Activated CD4-positive, CD25-positive, alpha-beta regulatory T cell treated with anti-CD3 and anti-CD28 coated beads, Interleukin-2, amount 50 U/mL, for 72 hours (primary cell): Measurements from ENCODE around the gene HCST.
A peak's percentile ranks its signal among the peaks of the same experiment; 100 is the strongest.
"Not testable (repeated sequence)": the region's sequence is repeated elsewhere in the genome, so short reads cannot be mapped to it uniquely, and the experiment has no call there.

Source experiments
- DNase-seq: peaks from one replicate; pipeline ENCODE4 v3.0.0; 2021

HCST gene, protein sequence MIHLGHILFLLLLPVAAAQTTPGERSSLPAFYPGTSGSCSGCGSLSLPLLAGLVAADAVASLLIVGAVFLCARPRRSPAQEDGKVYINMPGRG

DNA sequence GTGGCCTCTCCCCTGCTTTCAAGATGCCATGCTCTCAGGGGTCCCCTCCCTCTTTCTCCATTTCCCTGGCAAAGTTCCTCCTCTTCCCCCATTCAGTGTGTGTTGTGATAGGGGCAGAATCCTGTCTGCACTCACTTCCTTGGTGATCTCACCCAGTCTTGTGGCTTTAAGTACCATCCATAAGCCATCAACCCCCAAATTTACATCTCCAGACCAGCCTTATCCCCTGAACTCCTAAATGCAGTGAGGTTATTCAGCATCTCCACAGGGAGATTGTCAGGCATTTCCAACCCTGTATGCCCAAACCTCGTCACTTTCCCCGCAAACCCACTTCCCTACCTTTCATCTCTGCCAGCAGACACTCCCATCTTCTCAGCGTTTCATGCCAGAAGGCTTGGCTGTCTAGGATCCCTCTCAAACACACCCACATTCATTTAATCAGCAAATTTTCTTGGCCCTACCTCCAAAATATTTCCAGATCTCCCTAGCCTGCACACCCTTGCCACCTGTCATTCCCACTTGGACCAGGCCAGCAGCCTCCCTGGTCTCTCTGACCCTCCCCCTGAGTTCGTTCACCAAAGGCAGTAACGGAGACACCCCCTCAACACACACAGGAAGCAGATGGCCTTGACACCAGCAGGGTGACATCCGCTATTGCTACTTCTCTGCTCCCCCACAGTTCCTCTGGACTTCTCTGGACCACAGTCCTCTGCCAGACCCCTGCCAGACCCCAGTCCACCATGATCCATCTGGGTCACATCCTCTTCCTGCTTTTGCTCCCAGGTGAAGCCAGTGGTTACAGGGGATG lies at the start of gene HCST:
TSS of gene HCST (plus strand) at position 676 of the 808 bp plus-strand sequence. CDS start at position 741, 65 bp downstream.
- no peak for DNase-seq

DNA sequence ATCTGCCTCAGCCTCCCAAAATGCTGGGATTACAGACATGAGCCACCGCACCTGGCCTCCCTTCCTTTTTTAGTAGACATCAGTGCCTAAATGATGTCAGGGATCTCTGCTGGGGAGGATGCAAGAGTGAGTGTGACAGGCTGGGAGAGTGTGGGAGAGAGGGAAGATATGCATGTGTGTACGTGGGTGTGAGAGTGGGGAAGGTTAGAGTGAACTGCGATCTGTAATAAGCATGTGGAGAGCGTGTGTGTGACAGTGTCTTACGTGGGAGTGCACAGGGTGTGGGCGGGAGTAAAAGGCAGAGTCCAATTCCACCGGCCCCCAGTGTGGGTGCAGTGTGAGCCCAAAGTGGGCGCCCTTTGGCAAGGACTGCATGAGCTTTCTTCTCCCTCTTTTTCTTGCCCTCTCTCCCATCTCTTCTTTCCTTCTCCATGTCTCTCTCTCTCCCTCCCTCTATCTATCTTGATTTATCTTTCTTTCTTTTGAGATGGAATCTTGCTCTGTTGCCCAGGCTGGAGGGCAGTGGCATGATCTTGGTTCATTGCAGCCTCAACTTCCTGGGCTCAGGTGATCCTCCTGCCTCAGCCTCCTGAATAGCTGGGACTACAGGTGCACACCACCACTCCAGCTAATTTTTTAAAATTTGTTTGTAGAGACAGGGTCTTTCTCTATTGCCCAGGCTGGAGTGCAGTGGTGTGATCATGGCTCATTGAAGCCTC lies 49.1 kb upstream of the HCST start:
- DNase-seq: no peak

DNA sequence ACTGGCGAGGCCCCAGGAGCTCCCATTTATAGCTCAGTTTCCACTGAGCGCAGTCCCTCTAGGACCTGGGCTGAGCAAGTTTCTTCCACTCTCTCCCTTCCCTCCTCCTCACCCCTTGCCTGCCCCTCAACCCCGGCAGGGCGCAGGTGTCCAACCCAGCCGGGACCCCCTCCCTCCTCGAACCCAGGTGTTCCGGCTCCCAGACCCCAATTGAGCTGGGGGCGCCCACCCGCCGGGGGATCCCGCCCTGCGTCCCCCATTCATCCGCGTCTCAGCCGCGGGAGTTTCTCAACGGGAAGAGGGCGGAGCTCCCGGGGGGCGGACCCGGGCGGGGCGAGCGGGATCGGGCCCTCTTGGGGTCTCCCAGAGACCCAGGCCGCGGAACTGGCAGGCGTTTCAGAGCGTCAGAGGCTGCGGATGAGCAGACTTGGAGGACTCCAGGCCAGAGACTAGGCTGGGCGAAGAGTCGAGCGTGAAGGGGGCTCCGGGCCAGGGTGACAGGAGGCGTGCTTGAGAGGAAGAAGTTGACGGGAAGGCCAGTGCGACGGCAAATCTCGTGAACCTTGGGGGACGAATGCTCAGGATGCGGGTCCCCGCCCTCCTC lies 45.7 kb upstream of the HCST start, which contains the start of gene KIRREL2:
TSS of gene KIRREL2 (plus strand) at position 366 of the 604 bp plus-strand sequence. CDS start at position 575, 209 bp downstream.
- DNase-seq: no peak

DNA sequence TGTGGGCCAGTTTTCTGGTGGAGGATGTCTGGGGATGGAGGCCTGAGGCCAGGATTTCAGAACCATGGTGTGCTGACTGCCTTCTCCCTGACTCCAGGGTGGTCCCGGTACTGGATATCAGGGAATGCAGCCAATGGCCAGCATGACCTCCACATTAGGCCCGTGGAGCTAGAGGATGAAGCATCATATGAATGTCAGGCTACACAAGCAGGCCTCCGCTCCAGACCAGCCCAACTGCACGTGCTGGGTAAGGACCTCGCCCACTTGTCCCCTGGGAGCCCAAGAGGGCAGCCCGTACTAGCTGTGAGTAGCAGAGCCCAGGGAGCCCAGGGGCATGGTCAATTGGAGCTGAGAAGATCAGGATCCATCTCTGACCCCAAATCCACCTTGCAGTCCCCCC lies 44.0 kb upstream of the HCST start:
- no peak for DNase-seq

DNA sequence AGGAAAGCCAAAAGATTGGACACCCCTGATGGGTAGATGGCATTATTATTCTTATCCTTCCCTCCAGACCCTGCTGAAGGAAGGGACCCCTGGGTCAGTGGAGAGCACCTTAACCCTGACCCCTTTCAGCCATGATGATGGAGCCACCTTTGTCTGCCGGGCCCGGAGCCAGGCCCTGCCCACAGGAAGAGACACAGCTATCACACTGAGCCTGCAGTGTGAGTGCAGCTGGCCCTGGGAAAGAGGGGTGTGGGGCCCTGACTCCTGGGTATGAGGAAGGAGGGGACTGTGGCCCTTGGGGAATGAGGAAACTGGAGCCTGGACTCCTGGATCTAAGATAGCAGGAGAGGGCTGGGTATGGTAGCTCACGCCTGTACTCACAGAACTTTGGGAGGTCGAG lies 42.9 kb upstream of the HCST start:
- no peak for DNase-seq

DNA sequence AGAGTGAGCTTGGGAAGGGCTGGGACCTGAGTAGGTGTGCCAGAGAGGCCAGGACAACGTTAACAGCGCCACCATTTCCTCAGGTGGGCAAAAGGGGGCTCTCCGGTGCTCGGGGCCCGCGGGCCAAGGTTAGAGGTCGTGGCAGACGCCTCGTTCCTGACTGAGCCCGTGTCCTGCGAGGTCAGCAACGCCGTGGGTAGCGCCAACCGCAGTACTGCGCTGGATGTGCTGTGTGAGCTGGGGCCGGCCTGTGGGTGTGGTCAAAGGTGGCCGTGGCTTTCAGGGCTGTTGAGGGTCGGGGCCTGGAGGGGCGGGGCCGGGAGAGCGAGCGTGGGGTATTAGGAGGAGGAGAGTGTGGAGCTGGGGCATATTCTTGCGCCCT lies 41.9 kb upstream of the HCST start:
- DNase-seq: no peak

DNA sequence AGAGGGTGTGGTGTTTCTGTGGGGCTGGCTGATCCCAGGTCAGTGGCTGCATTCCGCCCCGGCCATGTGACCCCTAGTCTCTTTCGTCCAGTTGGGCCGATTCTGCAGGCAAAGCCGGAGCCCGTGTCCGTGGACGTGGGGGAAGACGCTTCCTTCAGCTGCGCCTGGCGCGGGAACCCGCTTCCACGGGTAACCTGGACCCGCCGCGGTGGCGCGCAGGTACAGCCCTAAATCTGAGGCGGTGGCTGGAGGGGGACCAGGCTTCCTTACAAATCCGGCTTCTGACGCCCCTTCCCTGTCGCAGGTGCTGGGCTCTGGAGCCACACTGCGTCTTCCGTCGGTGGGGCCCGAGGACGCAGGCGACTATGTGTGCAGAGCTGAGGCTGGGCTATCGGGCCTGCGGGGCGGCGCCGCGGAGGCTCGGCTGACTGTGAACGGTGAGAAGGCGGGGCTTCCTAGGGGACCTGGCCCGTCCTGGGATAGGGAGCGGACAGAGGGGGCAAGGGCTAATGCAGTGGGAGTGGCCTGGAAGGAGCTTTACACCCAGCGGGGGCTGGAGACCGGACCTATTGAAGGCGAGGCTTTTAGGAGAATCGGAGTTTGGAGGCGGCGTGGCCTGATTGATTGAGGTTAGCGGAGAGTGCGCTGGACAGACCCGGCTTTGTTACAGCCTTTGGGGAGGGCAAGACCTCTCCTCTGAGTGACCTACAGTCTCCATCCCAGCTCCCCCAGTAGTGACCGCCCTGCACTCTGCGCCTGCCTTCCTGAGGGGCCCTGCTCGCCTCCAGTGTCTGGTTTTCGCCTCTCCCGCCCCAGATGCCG lies 41.3 kb upstream of the HCST start:
- DNase-seq: no peak

DNA sequence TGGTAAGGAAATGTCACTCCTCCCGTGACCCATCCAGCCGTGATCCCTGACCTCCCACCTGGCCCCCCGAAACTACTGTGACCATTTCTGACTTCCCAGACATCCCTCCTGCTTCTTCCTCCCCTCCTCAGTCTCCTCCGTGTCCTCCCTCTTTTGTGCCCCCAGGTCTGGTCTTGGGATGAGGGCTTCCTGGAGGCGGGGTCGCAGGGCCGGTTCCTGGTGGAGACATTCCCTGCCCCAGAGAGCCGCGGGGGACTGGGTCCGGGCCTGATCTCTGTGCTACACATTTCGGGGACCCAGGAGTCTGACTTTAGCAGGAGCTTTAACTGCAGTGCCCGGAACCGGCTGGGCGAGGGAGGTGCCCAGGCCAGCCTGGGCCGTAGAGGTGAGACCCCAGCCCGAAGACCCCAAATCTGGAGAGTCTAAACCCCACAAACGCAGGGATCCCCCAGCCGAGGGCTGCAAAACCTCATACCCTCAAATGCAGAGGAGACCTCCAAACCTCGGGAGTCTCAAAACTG lies 40.6 kb upstream of the HCST start:
- DNase-seq: no peak

DNA sequence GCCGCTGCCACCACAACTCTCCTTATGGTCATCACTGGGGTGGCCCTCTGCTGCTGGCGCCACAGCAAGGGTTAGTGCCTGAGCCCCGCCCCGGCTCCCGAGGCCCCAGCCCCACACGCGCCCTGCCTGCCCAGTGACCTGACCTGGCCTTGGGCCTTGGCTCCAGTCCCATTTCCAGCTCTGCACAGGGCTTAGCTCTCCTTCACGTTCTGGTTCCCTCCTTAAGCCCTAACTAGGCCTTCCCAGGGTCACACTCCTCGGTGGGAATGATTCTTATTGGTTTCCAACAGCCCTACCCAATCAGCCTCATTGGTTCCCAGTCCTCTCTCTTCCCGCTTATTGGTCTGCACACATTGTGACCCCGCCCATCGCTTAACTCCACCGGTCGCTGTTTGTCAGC lies 39.8 kb upstream of the HCST start:
- no peak for DNase-seq

DNA sequence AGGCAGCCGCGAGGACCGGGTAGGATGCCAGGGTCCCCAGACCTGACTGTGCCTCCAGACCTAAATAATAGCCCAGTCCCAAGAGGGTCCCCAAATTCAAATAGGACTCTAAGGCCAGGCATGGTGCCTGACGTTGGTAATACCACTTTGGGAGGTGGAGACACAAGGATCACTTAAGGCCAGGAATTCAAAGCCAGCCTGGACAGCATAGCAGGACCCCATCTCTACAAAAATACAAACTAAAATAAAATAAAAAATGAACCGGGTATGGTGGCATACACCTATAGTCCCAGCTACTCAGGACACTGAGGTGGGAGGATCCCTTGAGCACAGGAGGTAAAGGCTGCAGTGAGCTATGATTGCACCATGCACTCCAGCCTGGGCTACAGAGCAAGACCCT lies 39.3 kb upstream of the HCST start:
- DNase-seq: no peak

DNA sequence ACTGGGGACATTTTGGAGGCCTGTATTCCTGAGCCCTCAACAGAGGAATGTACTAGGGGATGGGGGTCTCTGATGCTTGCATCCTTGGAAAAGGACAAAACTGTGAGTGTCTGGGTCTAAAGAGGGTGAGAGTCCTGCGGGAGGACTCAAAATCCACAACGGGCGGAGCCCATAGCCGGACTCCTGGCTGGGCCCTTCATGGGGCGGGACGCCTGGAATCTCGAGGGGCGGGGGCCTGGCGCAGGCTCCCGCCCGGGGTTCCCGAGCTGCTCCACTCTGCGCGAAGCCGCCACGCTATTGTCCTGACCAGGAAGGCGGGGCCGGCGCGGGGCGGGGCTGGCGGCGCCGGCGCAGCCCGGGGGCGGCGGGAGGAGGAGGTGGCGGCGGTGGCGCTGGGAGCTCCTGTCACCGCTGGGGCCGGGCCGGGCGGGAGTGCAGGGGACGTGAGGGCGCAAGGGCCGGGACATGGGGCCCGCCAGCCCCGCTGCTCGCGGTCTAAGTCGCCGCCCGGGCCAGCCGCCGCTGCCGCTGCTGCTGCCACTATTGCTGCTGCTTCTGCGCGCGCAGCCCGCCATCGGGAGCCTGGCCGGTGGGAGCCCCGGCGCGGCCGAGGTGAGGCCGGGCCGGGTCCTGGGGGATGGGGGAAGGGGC lies 34.0 kb upstream of the HCST start, which contains the start of gene APLP1:
TSS of gene APLP1 (plus strand) at position 403 of the 651 bp plus-strand sequence. CDS start at position 466, 63 bp downstream.
- peak; percentile 74 for DNase-seq

DNA sequence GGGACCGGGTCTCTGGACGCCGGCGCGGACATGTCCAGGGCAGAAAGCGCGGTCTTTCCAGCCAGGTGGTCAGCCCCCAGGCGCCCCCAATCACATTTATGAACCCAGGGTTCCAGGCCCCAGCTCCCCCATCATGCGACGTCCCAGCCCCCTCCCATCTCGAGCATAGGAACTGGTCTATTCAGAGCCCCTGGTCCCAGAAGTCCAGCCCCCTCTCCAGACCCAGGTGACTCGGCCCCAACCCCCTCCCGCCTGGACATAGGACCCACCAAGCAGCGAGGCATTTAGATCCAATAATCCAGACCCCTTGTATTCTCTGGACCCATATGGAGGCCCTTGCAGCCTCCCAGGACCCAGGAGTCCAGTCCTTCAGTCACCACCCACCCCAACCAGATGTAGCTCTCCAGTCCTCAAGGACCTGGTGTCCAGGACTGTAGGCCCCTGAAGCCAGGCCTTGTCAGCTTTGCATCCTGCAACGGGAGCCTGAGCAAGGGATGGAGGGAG lies 33.5 kb upstream of the HCST start:
- DNase-seq: no peak

DNA sequence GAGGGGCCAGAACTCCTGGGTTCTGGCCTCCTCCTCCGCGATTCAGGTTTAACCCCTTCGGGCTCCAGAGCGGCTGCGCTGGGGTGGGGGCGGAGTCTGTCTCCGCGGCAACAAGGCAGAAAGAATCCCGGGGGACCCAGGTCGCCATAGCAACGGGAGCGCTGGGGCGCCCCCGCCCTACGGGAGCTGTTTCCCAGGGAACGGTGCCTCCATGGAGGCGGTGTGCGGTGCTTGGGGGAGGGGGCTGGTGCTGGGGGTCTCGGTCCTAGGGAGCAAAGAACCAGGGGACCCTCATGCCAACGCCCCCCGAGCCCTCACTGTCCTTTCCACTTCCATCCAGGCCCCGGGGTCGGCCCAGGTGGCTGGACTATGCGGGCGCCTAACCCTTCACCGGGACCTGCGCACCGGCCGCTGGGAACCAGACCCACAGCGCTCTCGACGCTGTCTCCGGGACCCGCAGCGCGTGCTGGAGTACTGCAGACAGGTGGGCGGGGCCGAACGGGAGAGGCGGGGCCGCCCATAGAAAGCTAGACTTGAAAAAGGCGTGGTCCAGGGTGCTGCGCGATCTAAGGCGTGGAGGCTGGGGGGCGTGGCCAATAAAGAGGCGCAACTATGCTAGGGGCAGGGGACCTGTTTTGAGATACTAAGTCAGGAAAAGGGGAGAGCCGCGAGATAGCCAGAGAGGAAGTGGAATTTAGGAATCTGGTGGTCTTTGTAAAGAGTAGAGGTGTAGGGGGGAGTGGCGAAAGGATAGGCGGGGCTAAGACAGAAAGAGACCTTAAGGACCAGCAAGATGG lies 32.8 kb upstream of the HCST start:
- peak; percentile 80 for DNase-seq

DNA sequence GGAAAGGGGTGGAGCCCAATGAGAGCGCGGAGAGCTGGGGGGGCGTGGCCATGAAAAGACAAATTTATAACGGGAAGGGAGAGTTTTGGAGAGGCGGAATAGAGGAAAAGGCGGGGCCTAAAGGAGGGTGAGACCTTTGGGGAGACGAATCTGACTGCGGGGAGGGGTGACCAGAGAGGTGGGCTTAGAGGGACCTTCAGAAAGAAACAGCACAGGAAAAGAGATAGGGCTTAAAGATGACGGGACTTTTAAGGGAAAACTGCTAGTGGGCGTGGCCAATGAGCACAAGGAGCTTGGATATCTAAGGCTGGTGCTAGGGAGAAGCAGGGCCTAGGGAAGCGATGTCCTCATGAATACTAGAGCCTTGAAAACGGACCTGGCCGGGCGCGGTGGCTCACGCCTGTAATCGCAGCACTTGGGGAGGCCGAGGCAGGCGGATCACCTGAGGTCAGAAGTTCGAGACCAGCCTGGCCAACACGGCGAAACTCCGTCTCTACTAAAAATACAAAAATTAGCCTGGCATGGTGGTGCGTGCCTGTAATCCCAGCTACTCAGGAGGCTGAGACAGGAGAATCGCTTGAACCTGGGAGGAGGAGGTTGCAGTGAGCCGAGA lies 32.1 kb upstream of the HCST start:
- not testable (repeated sequence) for DNase-seq

DNA sequence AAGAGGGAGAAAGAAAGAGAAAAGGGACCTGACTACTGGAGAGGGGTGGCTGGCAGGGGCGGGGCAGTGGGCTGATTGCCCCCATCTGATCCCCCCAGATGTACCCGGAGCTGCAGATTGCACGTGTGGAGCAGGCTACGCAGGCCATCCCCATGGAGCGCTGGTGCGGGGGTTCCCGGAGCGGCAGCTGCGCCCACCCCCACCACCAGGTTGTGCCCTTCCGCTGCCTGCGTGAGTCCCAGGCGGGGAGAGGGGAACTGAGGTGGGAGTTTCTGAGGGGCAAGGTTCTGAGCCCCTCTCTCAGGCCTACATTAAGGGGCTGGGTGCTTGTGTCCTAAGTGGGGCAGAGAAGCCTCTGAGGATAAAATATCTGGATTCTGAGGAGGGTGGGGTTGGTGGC lies 31.5 kb upstream of the HCST start:
- no peak for DNase-seq

DNA sequence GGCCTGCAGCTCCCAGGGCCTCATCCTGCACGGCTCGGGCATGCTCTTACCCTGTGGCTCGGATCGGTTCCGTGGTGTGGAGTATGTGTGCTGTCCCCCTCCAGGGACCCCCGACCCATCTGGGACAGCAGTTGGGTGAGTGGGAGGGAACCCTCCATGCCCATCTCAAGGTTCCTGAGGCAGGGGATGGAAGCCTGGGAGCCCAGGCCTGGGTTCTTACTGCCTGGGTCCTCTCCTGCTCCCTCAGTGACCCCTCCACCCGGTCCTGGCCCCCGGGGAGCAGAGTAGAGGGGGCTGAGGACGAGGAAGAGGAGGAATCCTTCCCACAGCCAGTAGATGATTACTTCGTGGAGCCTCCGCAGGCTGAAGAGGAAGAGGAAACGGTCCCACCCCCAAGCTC lies 30.7 kb upstream of the HCST start:
- no peak for DNase-seq

DNA sequence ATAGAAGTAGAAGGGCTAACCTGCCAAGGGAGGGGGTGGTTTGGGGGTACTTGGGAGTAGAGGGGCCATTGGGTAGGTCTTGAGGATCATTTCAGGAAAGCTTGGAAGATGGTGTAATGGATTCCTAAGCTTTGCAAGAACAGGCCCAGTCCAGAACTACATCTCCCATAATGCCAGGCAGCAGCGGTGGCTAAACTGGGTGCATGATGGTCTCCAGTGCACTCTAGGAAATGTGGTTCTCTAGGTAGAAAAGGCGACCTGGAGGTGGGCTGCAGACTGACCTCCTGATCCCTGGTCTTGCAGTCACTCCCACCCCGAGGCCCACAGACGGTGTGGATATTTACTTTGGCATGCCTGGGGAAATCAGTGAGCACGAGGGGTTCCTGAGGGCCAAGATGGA lies 30.1 kb upstream of the HCST start:
- no peak for DNase-seq

DNA sequence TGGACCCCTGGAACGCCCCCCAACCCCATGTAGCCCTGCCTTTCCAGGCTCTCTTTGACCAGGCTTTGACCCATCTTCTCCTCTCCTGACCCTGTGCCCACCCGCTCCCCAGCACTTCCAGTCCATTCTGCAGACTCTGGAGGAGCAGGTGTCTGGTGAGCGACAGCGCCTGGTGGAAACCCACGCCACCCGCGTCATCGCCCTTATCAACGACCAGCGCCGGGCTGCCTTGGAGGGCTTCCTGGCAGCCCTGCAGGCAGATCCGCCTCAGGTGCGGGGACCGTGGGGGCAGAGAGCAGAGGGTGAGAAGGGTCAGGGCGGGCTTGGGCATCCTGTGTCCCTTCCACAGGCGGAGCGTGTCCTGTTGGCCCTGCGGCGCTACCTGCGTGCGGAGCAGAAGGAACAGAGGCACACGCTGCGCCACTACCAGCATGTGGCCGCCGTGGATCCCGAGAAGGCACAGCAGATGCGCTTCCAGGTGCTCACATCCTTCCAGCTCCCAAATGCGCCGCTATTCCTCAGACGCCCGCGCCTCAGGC lies 27.9 kb upstream of the HCST start:
- DNase-seq: no peak

DNA sequence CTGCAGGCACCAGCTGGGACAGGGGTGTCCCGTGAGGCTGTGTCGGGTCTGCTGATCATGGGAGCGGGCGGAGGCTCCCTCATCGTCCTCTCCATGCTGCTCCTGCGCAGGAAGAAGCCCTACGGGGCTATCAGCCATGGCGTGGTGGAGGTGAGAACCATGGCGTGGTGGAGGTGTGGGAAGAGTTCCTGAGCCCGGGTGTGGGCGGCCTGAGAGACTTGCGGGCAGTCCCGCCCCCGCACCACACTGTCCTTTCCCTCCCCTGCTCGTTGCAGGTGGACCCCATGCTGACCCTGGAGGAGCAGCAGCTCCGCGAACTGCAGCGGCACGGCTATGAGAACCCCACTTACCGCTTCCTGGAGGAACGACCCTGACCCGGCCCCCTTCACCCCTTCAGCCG lies 23.3 kb upstream of the HCST start:
- no peak for DNase-seq

DNA sequence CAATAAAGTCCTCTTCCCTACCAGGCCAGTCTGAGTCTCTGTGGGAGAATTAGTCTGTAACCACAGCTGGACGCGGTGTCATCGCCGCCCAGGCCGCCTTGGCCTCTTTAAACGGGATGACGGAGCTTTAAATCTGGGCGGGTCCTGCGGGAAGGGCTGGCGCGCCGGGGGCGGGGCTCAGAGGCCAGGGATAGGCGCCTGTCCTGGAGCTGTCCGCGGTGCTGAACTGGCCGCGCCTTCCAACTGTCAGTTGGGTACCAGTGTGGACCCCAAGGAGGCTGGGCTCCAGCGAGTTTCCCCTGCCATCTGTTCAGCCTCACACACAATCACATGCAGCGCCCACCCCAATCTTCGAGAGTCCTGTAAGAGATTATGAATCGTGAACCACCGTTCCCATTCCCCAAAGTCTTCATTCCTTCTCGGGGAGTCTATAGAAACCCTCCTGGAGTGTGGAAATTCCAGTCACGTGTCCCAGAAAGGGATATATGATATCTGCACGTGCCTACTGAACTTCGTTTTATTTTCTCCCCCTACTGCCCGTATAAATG lies 22.5 kb upstream of the HCST start:
- peak; percentile 80 for DNase-seq
